ENCODE measurements around the gene GNAL.
A peak's percentile ranks its signal among the peaks of the same experiment; 100 is the strongest.

The GNAL gene

GRCh38 chr18:11689669-11690565, 853 bp downstream of the GNAL start (continued):
- TF ChIP-seq PRDM10 (tag by site-specific recombination; IDR thresholded peaks at IDR 0.05) (peak; percentile 67), ZBTB21 (tag by site-specific recombination; IDR thresholded peaks at IDR 0.05) (no peak), ZNF548 (tag by site-specific recombination; IDR thresholded peaks at IDR 0.05) (no peak), KLF9 (tag by site-specific recombination; IDR thresholded peaks at IDR 0.05; ENCODE audit: low read depth) (peak; percentile 76), ZNF610 (tag by site-specific recombination; IDR thresholded peaks at IDR 0.05; ENCODE audit: borderline replicate concordance) (peak; percentile 49; the same call in 1 of the 2 replicates), ZBTB8A (tag by site-specific recombination; IDR thresholded peaks at IDR 0.05) (peak; percentile 74), ZBTB26 (tag by site-specific recombination; optimal IDR thresholded peaks at IDR 0.05) (peak; percentile 70), ZBTB10 (tag by site-specific recombination; IDR thresholded peaks at IDR 0.05) (no peak), ZNF521 (tag by site-specific recombination; IDR thresholded peaks at IDR 0.05) (no peak), PATZ1 (tag by site-specific recombination; IDR thresholded peaks at IDR 0.05) (0 out of 2 replicates have a peak, but pooled peaks have one; percentile 29), ZNF416 (tag by site-specific recombination; IDR thresholded peaks at IDR 0.05) (no peak), ZNF596 (tag by site-specific recombination; IDR thresholded peaks at IDR 0.05) (peak; percentile 87), ZNF530 (tag by site-specific recombination; IDR thresholded peaks at IDR 0.05; ENCODE audit: low read depth) (no peak), ZNF175 (tag by site-specific recombination; IDR thresholded peaks at IDR 0.05) (no peak), ZSCAN30 (tag by site-specific recombination; IDR thresholded peaks at IDR 0.05) (peak; percentile 26; the same call in 1 of the 2 replicates), ZNF449 (tag by site-specific recombination; IDR thresholded peaks at IDR 0.05) (no peak), ZNF394 (tag by site-specific recombination; IDR thresholded peaks at IDR 0.05; ENCODE audit: borderline replicate concordance) (peak; percentile 83; the same call in 1 of the 2 replicates), ZNF560 (tag by site-specific recombination; IDR thresholded peaks at IDR 0.05; ENCODE audit: borderline replicate concordance) (no peak), ZNF404 (tag by site-specific recombination; IDR thresholded peaks at IDR 0.05) (no peak), ZNF398 (tag by site-specific recombination; IDR thresholded peaks at IDR 0.05) (no peak), IKZF3 (tag by site-specific recombination; IDR thresholded peaks at IDR 0.05) (peak; percentile 25; the same call in 1 of the 2 replicates), ZBTB6 (tag by site-specific recombination; IDR thresholded peaks at IDR 0.05) (peak; percentile 57; the same call in 1 of the 2 replicates), TRIM28 (IDR thresholded peaks at IDR 0.05; ENCODE audit: borderline replicate concordance, low read length) (no peak)

Data from HEK293 (cell line).